Left cardiac atrium (tissue), 4 donors: Measurements from ENCODE around the gene ZC3H7A. TPM values are rescaled to one million over a fixed set of nuclear protein-coding genes. Genes with fewer than 3 reads are reported as not detected.

Experiments used
- ATAC-seq, 2 donors: fragments of 200-7000 bp; cut with Tn5 transposase; one replicate each; pipeline ENCODE4 v1.9.1; 2020; ENCODE audit warnings: mild to moderate bottlenecking in 2 of 2, moderate library complexity in 2 of 2
- DNase-seq: peaks from one replicate; pipeline ENCODE4 v3.0.0-alpha.2; 2020
- intact Hi-C, 2 donors: fragments of 100-400 bp; cut with DNase I; formaldehyde crosslinking; loops; one replicate each; pipeline versions ENCODE4 v1.14.1 to v1.15.1; 2022 to 2023
- total RNA-seq, 2 donors: library from RNA; stranded (reverse); fragmentation: NEBNext Ultra II Directional; extraction: Animal tissue kit (Norgen Biotek cat#: 25700); gene quantifications; one replicate each; pipeline ENCODE4 v1.2.1, GENCODE V29; 2021
- donor health status: DM: no; HTN: yes; CAD: no.
- donor health status: DM: no; HTN: yes; CAD: no; lungs with severe emphysema.
- donor health status: DM: yes; HTN: yes; CAD: no.
- donor health status: Dilated cardiomyopathy.

Gene ZC3H7A
- total RNA-seq, 2 donors from 2014 or later, result 24.0 to 28.2 TPM

- ATAC-seq (no peak), DNase-seq (no peak)
- intact Hi-C loops, result loop anchor here (2.0 to 10.0 kb wide), 3 partner anchors 185 to 321 kb away; no protein-coding TSS in a partner anchor
Measured at GRCh38 chr16:11719762-11720161, 77.3 kb downstream of the ZC3H7A start.

- intact Hi-C loops, result loop anchor here (2.0 to 10.0 kb wide), 3 partner anchors 184 to 320 kb away; no protein-coding TSS in a partner anchor
- ATAC-seq, result no peak
- no peak for DNase-seq
Measured at GRCh38 chr16:11719171-11719570, 77.9 kb downstream of the ZC3H7A start.

GRCh38 chr16:11717811-11718210, 79.2 kb downstream of the ZC3H7A start:
- DNase-seq (no peak), ATAC-seq (no peak)
- intact Hi-C loops, result loop anchor here (2.0 to 10.0 kb wide), 3 partner anchors 183 to 319 kb away; no protein-coding TSS in a partner anchor

GRCh38 chr16:11716336-11716735, 80.7 kb downstream of the ZC3H7A start:
- intact Hi-C loops, result loop anchor here (5.0 to 10.0 kb wide), 2 partner anchors 182 to 184 kb away; no protein-coding TSS in a partner anchor
- ATAC-seq, result no peak

GRCh38 chr16:11715246-11715947, 81.7 kb downstream of the ZC3H7A start:
- ATAC-seq, result no peak
- intact Hi-C loops, result loop anchor here (5.0 to 10.0 kb wide), 2 partner anchors 181 to 183 kb away; no protein-coding TSS in a partner anchor
- DNase-seq, result no peak

More at GRCh38 chr16:11716336-11716735, 80.7 kb downstream of the ZC3H7A start:
- DNase-seq, result no peak

GRCh38 chr16:11712122-11712521, 84.9 kb downstream of the ZC3H7A start:
- intact Hi-C loops, result loop anchor here (5.0 to 10.0 kb wide), 3 partner anchors 35 to 315 kb away; no protein-coding TSS in a partner anchor
- DNase-seq (no peak), ATAC-seq (no peak)

- DNase-seq (no peak), ATAC-seq (no peak)
- intact Hi-C loops, result loop anchor here (5.0 to 10.0 kb wide), 3 partner anchors 34 to 314 kb away; no protein-coding TSS in a partner anchor
Measured at GRCh38 chr16:11711662-11712061, 85.4 kb downstream of the ZC3H7A start.

- no peak for ATAC-seq
- intact Hi-C loops, result no loop called here
- DNase-seq, result no peak
Measured at GRCh38 chr16:11708421-11708820, 88.6 kb downstream of the ZC3H7A start.

- no peak for ATAC-seq
- intact Hi-C loops, result no loop called here
Measured at GRCh38 chr16:11707679-11708197, 89.3 kb downstream of the ZC3H7A start.

GRCh38 chr16:11706180-11706742, 90.8 kb downstream of the ZC3H7A start:
- ATAC-seq (peak; percentile 90 to 92), DNase-seq (peak; percentile 29)
- intact Hi-C loops, result no loop called here

More at GRCh38 chr16:11707679-11708197, 89.3 kb downstream of the ZC3H7A start:
- DNase-seq, result no peak

GRCh38 chr16:11705311-11706025, 91.6 kb downstream of the ZC3H7A start:
- intact Hi-C loops, result no loop called here
- ATAC-seq, result no peak
- DNase-seq, result no peak

Other genes starting within 250 kb of the ZC3H7A start
- 10 to 100 TPM; 76.3 to 86.0 TPM for gene LITAF, start 210.3 kb downstream of the ZC3H7A start, total RNA-seq
- 10 to 100 TPM; 27.5 to 33.7 TPM for gene SNN, start 128.8 kb downstream of the ZC3H7A start, total RNA-seq
- gene TXNDC11, start 54.4 kb downstream of the ZC3H7A start, total RNA-seq, result 10 to 100 TPM; 21.8 to 30.4 TPM
- gene RSL1D1, start 54.3 kb upstream of the ZC3H7A start, total RNA-seq, result 100 to 1,000 TPM in 1 of 2 donors, 10 to 100 TPM in 1; 98.4 to 113 TPM
- 100 to 1,000 TPM in 1 of 2 donors, 10 to 100 TPM in 1; 87.5 to 111 TPM for gene GSPT1, start 118.7 kb upstream of the ZC3H7A start, total RNA-seq
- gene NPIPB2, start 144.8 kb upstream of the ZC3H7A start, total RNA-seq, result 1 to 10 TPM; 2.1 to 2.4 TPM
- gene TNFRSF17, start 168.0 kb upstream of the ZC3H7A start, total RNA-seq, result not detected
- 10 to 100 TPM; 18.0 to 18.8 TPM for gene SNX29, start 179.5 kb upstream of the ZC3H7A start, total RNA-seq